ENCODE results near the gene PBLD.

The PBLD gene

GRCh38 chr10:68332259-68333057, at the start of gene PBLD:
PBLD (minus strand) TSS chr10:68332928; CDS start chr10:68306844, 26,084 bp downstream.
- peak; percentile 38 for DNase-seq

GRCh38 chr10:68371604-68372003, 38.9 kb upstream of the PBLD start:
- no peak for DNase-seq

GRCh38 chr10:68367121-68367520, 34.4 kb upstream of the PBLD start:
- no peak for DNase-seq

GRCh38 chr10:68366600-68366999, 33.9 kb upstream of the PBLD start:
- no peak for DNase-seq

- no peak for DNase-seq
Observed at GRCh38 chr10:68365611-68366010, 32.9 kb upstream of the PBLD start.

- no peak for DNase-seq
Observed at GRCh38 chr10:68364101-68364886, 31.6 kb upstream of the PBLD start.

- DNase-seq = no peak
Observed at GRCh38 chr10:68362590-68362989, 29.9 kb upstream of the PBLD start.

GRCh38 chr10:68359189-68359588, 26.5 kb upstream of the PBLD start:
- no peak for DNase-seq

- DNase-seq = no peak
Observed at GRCh38 chr10:68353537-68353936, 20.8 kb upstream of the PBLD start.

GRCh38 chr10:68348265-68348741, 15.6 kb upstream of the PBLD start:
- no peak for DNase-seq

- no peak for DNase-seq
Observed at GRCh38 chr10:68346774-68347173, 14.0 kb upstream of the PBLD start.

- DNase-seq = no peak
Observed at GRCh38 chr10:68345621-68346020, 12.9 kb upstream of the PBLD start.

- no peak for DNase-seq
Observed at GRCh38 chr10:68342909-68343516, 10.3 kb upstream of the PBLD start.

- no peak for DNase-seq
Observed at GRCh38 chr10:68340358-68341080, 7.8 kb upstream of the PBLD start.

- DNase-seq = no peak
Observed at GRCh38 chr10:68336754-68337351, 4.1 kb upstream of the PBLD start.

- no peak for DNase-seq
Observed at GRCh38 chr10:68334672-68335467, 2.1 kb upstream of the PBLD start.

- no peak for DNase-seq
Observed at GRCh38 chr10:68333440-68334431, 1.0 kb upstream of the PBLD start.

- DNase-seq = no peak
Observed at GRCh38 chr10:68333058-68333395, 299 bp upstream of the PBLD start.

- peak; percentile 88 for DNase-seq
Observed at GRCh38 chr10:68331455-68332258, 1.1 kb downstream of the PBLD start, which contains the start of gene HNRNPH3. HNRNPH3 (plus strand) TSS chr10:68332064; CDS start chr10:68337222, 5,158 bp downstream.

Data from NCI-H748 treated with DMSO at 0.1 percent for 48 hours (cell line).